HEK293 (cell line): Measurements from ENCODE around the gene POLR1B.

Source experiments
- CTCF ChIA-PET: fragments of 350-600 bp; formaldehyde crosslinking; extraction: SDS; loops from one replicate; lab custom pipeline; 2021; ENCODE audit warnings: antibody characterized with exemption; lab: Yijun Ruan, JAX
- POLR2A ChIA-PET: fragments of 300-600 bp; formaldehyde crosslinking; extraction: SDS; loops from one replicate; lab custom pipeline; 2020; ENCODE audit warnings: antibody characterized with exemption, inconsistent platforms; lab: Yijun Ruan, JAX
- H3K27ac ChIP-seq: fragments of 200-500 bp; sonication (Bioruptor generic); 2 replicates; pipeline ENCODE4 v1.5.1; 2014; ENCODE audit warnings: low read depth, low read length, control low read depth, inconsistent platforms; ENCODE audit errors: extremely low read depth
- H3K36me3 ChIP-seq, 2 experiments: fragments of 200-500 bp in 1 of 2; sonication (Bioruptor generic) in 1 of 2; 1 replicate in 1 of 2; 2 replicates in 1 of 2; pipeline ENCODE4 v1.5.1; 2014 to 2017; ENCODE audit warnings: inconsistent platforms in 2 of 2, low read length in 2 of 2; ENCODE audit not compliant: control insufficient read depth in 2 of 2, insufficient read depth in 1 of 2
- H3K4me1 ChIP-seq: fragments of 200-500 bp; sonication (Bioruptor generic); 2 replicates; pipeline ENCODE4 v1.5.1; 2014; ENCODE audit warnings: mild to moderate bottlenecking, low read length, inconsistent platforms; ENCODE audit not compliant: control insufficient read depth, insufficient read depth
- H3K4me3 ChIP-seq: 2 replicates; pipeline ENCODE4 v1.5.1; 2011; ENCODE audit warnings: low read depth, mild to moderate bottlenecking, control low read depth, low read length, moderate library complexity
- H3K9me3 ChIP-seq: fragments of 200-500 bp; sonication (Bioruptor generic); 2 replicates; pipeline ENCODE4 v1.5.1; 2014; ENCODE audit warnings: low read depth, low read length, inconsistent platforms; ENCODE audit not compliant: control insufficient read depth, insufficient read depth
- BCL11B ChIP-seq: fragments of 450-650 bp; formaldehyde crosslinking; IDR thresholded peaks from 2 replicates; pipeline ENCODE4 v1.5.1; 2016; ENCODE audit warnings: low read depth, missing biosample characterization, missing genetic modification characterization
- HOXD13 ChIP-seq: sonication (generic); formaldehyde crosslinking; IDR thresholded peaks from 2 replicates; pipeline ENCODE4 v1.8.0; 2022; ENCODE audit warnings: missing genetic modification reagents, borderline replicate concordance
- KLF1 ChIP-seq: fragments of 450-650 bp; formaldehyde crosslinking; IDR thresholded peaks from 2 replicates; pipeline ENCODE4 v1.5.1; 2016; ENCODE audit warnings: missing biosample characterization, missing genetic modification characterization
- MYNN ChIP-seq: fragments of 450-650 bp; formaldehyde crosslinking; IDR thresholded peaks from 2 replicates; pipeline ENCODE4 v1.5.1; 2016; ENCODE audit warnings: missing biosample characterization, missing genetic modification characterization, borderline replicate concordance
- RBAK ChIP-seq: fragments of 450-650 bp; formaldehyde crosslinking; IDR thresholded peaks from 2 replicates; pipeline ENCODE4 v1.5.1; 2016; ENCODE audit warnings: missing biosample characterization, missing genetic modification characterization
- SALL2 ChIP-seq: fragments of 450-650 bp; formaldehyde crosslinking; IDR thresholded peaks from 2 replicates; pipeline ENCODE4 v1.5.0; 2017; ENCODE audit warnings: missing biosample characterization, mild to moderate bottlenecking, missing genetic modification characterization, borderline replicate concordance
- SCRT1 ChIP-seq: fragments of 450-650 bp; formaldehyde crosslinking; IDR thresholded peaks from 2 replicates; pipeline ENCODE4 v1.5.1; 2016; ENCODE audit warnings: missing biosample characterization, missing genetic modification characterization, borderline replicate concordance
- WT1 ChIP-seq: fragments of 450-650 bp; formaldehyde crosslinking; IDR thresholded peaks from 2 replicates; pipeline ENCODE4 v1.5.1; 2016; ENCODE audit warnings: missing biosample characterization, missing genetic modification characterization
- ZBTB6 ChIP-seq: fragments of 450-650 bp; formaldehyde crosslinking; IDR thresholded peaks from 2 replicates; pipeline ENCODE4 v1.5.1; 2017; ENCODE audit warnings: missing biosample characterization, missing genetic modification characterization
- ZBTB8A ChIP-seq: fragments of 450-650 bp; formaldehyde crosslinking; IDR thresholded peaks from 2 replicates; pipeline ENCODE4 v1.5.1; 2016; ENCODE audit warnings: missing biosample characterization, missing genetic modification characterization
- ZFHX2 ChIP-seq: fragments of 450-650 bp; formaldehyde crosslinking; conservative IDR thresholded peaks from 2 replicates; pipeline ENCODE4 v1.5.1; 2016; ENCODE audit warnings: missing biosample characterization, missing genetic modification characterization
- ZNF19 ChIP-seq: fragments of 450-650 bp; formaldehyde crosslinking; IDR thresholded peaks from 2 replicates; pipeline ENCODE4; 2016; ENCODE audit warnings: missing biosample characterization, missing genetic modification characterization, low read depth
- ZNF24 ChIP-seq: fragments of 450-650 bp; formaldehyde crosslinking; IDR thresholded peaks from 2 replicates; pipeline ENCODE4 v1.5.1; 2016; ENCODE audit warnings: missing biosample characterization, missing genetic modification characterization
- ZNF266 ChIP-seq: fragments of 450-650 bp; formaldehyde crosslinking; IDR thresholded peaks from 2 replicates; pipeline ENCODE4 v1.5.1; 2016; ENCODE audit warnings: missing biosample characterization, missing genetic modification characterization, low read depth
- ZNF629 ChIP-seq: fragments of 450-650 bp; formaldehyde crosslinking; IDR thresholded peaks from 2 replicates; pipeline ENCODE4 v1.5.1; 2017; ENCODE audit warnings: missing biosample characterization, missing genetic modification characterization
- ZNF785 ChIP-seq: fragments of 450-650 bp; formaldehyde crosslinking; IDR thresholded peaks from 2 replicates; pipeline ENCODE4 v1.5.1; 2016; ENCODE audit warnings: missing biosample characterization, missing genetic modification characterization
- TF ChIP-seq, protein P1 (sequence below): fragments of 450-650 bp; formaldehyde crosslinking; IDR thresholded peaks from 2 replicates; pipeline ENCODE4 v1.5.1; 2016; ENCODE audit warnings: missing biosample characterization, missing genetic modification characterization
- TF ChIP-seq, protein P2 (sequence below): fragments of 450-650 bp; formaldehyde crosslinking; IDR thresholded peaks from 2 replicates; pipeline ENCODE4; 2016; ENCODE audit warnings: missing biosample characterization, missing genetic modification characterization
- TF ChIP-seq, protein P3 (sequence below): fragments of 450-650 bp; formaldehyde crosslinking; IDR thresholded peaks from 2 replicates; pipeline ENCODE4 v1.5.1; 2016; ENCODE audit warnings: missing biosample characterization, missing genetic modification characterization
- TF ChIP-seq, protein P4 (sequence below): fragments of 450-650 bp; formaldehyde crosslinking; IDR thresholded peaks from 2 replicates; pipeline ENCODE4 v1.5.1; 2016; ENCODE audit warnings: missing biosample characterization, missing genetic modification characterization, borderline replicate concordance

The POLR1B gene

GRCh38 chr2:112600634-112601033 is 58.4 kb downstream of the POLR1B start:
- Histone ChIP-seq H3K4me1 (no peaks in the 10 kb centered on the region), H3K4me3 (no peak overlapping the region), H3K27ac (no peak overlapping the region), H3K36me3 (no peaks in the 10 kb centered on the region), H3K9me3 (no peaks in the 10 kb centered on the region)
- TF ChIP-seq SCRT1 (tag by site-specific recombination): no peak
- no peak for TF ChIP-seq SALL2 (tag by site-specific recombination)
- TF ChIP-seq ZBTB8A: no peak
- TF ChIP-seq MYNN (tag by site-specific recombination): no peak
- TF ChIP-seq ZNF785 (tag by site-specific recombination): no peak
- TF ChIP-seq ZNF24 (tag by site-specific recombination): no peak
- TF ChIP-seq WT1: no peak
- POLR2A ChIA-PET: interaction anchor here (0.6 kb wide), 1 partner anchor 14 kb away, joined by 3 read pairs; no protein-coding TSS in a partner anchor
- CTCF ChIA-PET: interaction anchor here (0.6 to 6.4 kb wide), 28 partner anchors 9 to 669 kb away, joined by 3 to 103 read pairs (median 6); partner anchors contain the start of genes CHCHD5 and SLC20A1

DNA sequence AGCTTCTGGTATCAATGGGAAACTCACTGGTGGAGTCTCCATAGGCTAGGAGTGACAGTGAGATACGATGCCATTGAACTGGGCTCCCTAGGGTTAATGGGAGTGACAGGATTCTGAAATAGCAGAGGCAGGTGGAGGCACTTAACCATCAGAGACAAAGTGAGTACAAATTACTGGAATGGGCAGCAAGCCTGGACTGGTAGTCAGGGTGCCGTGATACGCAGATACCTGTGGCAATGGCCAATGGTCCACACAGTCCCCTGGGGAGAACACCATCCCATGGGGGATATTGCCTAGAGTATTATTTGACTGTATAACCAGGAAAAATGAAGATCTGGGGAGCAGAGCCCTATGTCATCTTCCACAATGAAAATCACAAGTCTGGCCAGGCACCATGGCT is 59.5 kb downstream of the POLR1B start:
- ChIA-PET CTCF (interaction anchor here (1.2 to 6.4 kb wide), 3 partner anchors 16 to 339 kb away, joined by 3 to 103 read pairs (median 7); no protein-coding TSS in a partner anchor), POLR2A (interaction anchor here (0.5 kb wide), 1 partner anchor 22 kb away, joined by 6 read pairs; no protein-coding TSS in a partner anchor)
- Histone ChIP-seq H3K27ac (no peak overlapping the region), H3K4me1 (no peaks in the 10 kb centered on the region), H3K4me3 (no peak overlapping the region), H3K9me3 (no peaks in the 10 kb centered on the region), H3K36me3 (no peaks in the 10 kb centered on the region)
- no peak for TF ChIP-seq HOXD13 (CRISPR knock-in tag)
- no peak for TF ChIP-seq ZNF266
- no peak for TF ChIP-seq ZFHX2
- TF ChIP-seq SCRT1 (tag by site-specific recombination): no peak
- no peak for TF ChIP-seq ZBTB6 (tag by site-specific recombination)
- no peak for TF ChIP-seq RBAK
- TF ChIP-seq, protein P1, sequence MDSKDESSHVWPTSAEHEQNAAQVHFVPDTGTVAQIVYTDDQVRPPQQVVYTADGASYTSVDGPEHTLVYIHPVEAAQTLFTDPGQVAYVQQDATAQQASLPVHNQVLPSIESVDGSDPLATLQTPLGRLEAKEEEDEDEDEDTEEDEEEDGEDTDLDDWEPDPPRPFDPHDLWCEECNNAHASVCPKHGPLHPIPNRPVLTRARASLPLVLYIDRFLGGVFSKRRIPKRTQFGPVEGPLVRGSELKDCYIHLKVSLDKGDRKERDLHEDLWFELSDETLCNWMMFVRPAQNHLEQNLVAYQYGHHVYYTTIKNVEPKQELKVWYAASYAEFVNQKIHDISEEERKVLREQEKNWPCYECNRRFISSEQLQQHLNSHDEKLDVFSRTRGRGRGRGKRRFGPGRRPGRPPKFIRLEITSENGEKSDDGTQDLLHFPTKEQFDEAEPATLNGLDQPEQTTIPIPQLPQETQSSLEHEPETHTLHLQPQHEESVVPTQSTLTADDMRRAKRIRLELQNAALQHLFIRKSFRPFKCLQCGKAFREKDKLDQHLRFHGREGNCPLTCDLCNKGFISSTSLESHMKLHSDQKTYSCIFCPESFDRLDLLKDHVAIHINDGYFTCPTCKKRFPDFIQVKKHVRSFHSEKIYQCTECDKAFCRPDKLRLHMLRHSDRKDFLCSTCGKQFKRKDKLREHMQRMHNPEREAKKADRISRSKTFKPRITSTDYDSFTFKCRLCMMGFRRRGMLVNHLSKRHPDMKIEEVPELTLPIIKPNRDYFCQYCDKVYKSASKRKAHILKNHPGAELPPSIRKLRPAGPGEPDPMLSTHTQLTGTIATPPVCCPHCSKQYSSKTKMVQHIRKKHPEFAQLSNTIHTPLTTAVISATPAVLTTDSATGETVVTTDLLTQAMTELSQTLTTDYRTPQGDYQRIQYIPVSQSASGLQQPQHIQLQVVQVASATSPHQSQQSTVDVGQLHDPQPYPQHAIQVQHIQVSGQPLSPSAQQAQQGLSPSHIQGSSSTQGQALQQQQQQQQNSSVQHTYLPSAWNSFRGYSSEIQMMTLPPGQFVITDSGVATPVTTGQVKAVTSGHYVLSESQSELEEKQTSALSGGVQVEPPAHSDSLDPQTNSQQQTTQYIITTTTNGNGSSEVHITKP (tag by site-specific recombination): no peak
- TF ChIP-seq BCL11B (tag by site-specific recombination): no peak
- TF ChIP-seq, protein P2, sequence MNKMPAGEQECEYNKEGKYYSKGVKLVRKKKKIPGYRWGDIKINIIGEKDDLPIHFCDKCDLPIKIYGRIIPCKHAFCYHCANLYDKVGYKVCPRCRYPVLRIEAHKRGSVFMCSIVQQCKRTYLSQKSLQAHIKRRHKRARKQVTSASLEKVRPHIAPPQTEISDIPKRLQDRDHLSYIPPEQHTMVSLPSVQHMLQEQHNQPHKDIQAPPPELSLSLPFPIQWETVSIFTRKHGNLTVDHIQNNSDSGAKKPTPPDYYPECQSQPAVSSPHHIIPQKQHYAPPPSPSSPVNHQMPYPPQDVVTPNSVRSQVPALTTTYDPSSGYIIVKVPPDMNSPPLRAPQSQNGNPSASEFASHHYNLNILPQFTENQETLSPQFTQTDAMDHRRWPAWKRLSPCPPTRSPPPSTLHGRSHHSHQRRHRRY (tag by site-specific recombination): no peak
- TF ChIP-seq ZNF19 (tag by site-specific recombination): no peak
- TF ChIP-seq, protein P3, sequence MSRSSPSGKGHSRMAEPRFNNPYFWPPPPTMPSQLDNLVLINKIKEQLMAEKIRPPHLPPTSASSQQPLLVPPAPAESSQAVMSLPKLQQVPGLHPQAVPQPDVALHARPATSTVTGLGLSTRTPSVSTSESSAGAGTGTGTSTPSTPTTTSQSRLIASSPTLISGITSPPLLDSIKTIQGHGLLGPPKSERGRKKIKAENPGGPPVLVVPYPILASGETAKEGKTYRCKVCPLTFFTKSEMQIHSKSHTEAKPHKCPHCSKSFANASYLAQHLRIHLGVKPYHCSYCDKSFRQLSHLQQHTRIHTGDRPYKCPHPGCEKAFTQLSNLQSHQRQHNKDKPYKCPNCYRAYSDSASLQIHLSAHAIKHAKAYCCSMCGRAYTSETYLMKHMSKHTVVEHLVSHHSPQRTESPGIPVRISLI: no peak
- TF ChIP-seq, protein P4, sequence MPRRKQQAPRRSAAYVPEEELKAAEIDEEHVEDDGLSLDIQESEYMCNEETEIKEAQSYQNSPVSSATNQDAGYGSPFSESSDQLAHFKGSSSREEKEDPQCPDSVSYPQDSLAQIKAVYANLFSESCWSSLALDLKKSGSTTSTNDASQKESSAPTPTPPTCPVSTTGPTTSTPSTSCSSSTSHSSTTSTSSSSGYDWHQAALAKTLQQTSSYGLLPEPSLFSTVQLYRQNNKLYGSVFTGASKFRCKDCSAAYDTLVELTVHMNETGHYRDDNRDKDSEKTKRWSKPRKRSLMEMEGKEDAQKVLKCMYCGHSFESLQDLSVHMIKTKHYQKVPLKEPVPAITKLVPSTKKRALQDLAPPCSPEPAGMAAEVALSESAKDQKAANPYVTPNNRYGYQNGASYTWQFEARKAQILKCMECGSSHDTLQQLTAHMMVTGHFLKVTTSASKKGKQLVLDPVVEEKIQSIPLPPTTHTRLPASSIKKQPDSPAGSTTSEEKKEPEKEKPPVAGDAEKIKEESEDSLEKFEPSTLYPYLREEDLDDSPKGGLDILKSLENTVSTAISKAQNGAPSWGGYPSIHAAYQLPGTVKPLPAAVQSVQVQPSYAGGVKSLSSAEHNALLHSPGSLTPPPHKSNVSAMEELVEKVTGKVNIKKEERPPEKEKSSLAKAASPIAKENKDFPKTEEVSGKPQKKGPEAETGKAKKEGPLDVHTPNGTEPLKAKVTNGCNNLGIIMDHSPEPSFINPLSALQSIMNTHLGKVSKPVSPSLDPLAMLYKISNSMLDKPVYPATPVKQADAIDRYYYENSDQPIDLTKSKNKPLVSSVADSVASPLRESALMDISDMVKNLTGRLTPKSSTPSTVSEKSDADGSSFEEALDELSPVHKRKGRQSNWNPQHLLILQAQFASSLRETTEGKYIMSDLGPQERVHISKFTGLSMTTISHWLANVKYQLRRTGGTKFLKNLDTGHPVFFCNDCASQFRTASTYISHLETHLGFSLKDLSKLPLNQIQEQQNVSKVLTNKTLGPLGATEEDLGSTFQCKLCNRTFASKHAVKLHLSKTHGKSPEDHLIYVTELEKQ (tag by site-specific recombination): no peak
- TF ChIP-seq ZNF629 (tag by site-specific recombination): no peak
- no peak for TF ChIP-seq KLF1
